HL-60/S4 treated with phorbol 12-myristate 13-acetate at 8.2 ng/mL for 4 days and 3 days (cell line): ENCODE results near the gene ALKBH6.
"Not testable (repeated sequence)": the region's sequence is repeated elsewhere in the genome, so short reads cannot be mapped to it uniquely, and the experiment has no call there.

ENCODE experiments used
- in situ Hi-C: fragments of 300-500 bp; cut with MboI; formaldehyde crosslinking; loops from 2 replicates; pipeline ENCODE4 v1.15.0; 2022; ENCODE audit warnings: low sequenced_read_pairs

Gene ALKBH6

DNA sequence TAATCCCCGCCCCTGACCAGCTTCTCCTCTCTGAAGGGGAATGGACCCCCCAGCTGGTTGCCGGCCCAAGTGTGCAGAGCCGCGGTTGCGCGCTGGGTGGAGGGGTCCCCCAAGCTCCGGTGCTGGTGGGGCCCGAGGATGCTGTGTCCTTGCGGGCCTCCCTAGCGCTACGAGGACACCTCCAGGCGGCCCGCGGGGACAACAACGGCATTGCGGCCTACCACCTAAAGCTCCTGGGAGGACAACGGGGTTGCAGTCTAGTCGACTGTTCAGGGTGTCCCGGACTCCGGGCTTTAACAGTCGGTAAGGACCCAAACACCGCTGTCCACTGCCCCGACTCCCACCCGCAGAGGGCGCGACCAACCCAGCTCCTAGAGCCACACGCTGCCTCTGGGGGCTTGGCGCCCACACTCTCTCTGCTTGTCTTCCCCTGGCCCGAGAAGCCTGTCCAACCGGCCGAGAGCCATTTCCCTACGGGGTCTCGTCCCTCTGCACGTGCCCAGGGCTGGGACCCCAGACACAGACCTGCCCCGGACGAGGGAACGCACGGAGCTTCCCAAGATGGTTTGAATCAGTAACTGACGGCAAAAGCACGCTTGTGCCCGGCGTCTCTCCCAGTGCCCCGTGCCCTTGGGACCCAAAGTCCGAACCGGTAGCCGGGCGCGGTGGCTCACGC is 20.0 kb downstream of the ALKBH6 start:
- in situ Hi-C loops, result no loop called here

- in situ Hi-C loops, result no loop called here
These were observed 20.9 kb downstream of the ALKBH6 start for GRCh38 chr19:35992907-35993765.

GRCh38 chr19:35991731-35992450 is 22.1 kb downstream of the ALKBH6 start:
- in situ Hi-C loops, result no loop called here

DNA sequence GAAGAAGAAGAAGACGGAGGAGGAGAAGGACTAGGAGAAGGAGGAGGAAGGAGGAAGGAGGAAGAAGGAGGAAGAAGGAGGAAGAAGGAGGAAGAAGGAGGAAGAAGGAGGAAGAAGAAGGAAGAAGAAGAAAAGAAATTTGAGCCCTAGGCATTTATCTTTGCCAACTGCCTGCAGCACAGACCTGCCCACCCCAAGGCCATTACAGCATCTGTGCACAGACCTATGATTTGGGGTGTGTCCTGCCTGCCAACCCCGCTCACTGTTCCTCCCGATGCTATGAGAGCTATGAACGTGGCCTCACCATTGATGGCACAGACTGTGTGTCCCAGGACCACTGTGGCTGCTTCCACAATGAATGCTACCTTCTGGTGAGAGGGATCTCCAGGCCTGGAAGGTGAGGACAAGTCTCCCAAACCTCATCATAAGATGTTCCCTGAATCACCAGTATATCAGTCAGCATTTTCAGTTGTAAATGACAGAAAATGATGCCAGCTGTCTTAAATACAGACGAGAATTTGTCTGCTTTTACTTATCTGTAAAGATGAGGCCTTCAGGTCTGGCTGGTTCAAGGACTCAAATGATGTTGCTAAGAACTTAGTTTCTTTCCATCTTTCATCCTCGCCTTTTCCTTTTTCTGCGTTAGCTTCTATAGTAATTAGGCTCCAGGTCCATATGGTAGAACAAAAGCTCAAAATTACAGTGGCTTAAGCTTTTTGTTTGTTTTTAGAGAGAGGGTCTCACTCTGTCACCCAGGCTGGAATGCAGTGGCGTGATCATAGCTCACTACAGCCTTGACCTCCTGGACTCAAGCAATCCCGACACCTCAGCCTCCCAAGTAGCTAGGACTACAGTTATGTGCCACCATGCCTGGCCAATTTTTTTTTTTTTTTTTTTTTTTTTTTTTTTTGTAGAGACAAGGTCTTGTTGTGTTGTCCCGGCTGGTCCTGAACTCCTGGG is 23.0 kb downstream of the ALKBH6 start:
- in situ Hi-C loops, result no loop called here

- in situ Hi-C loops, result no loop called here
These were observed 23.9 kb downstream of the ALKBH6 start for GRCh38 chr19:35990156-35990555.

- in situ Hi-C loops, result no loop called here
These were observed 25.2 kb downstream of the ALKBH6 start for GRCh38 chr19:35988824-35989223.

DNA sequence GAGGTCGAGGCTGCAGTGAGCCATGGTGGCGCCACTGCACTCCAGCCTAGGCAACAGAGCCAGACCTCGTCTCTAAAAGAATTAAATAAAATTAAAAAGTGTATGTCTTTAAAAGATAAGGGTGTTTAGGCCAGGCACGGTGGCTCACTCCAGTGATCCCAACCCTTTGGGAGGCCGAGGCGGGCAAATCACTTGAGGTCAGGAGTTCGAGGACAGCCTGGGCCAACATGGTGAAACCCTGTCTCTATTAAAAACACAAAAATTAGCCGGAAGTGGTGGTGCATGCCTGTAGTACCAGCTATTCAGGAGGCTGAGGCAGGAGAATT is 26.5 kb downstream of the ALKBH6 start:
- in situ Hi-C loops, result no loop called here

DNA sequence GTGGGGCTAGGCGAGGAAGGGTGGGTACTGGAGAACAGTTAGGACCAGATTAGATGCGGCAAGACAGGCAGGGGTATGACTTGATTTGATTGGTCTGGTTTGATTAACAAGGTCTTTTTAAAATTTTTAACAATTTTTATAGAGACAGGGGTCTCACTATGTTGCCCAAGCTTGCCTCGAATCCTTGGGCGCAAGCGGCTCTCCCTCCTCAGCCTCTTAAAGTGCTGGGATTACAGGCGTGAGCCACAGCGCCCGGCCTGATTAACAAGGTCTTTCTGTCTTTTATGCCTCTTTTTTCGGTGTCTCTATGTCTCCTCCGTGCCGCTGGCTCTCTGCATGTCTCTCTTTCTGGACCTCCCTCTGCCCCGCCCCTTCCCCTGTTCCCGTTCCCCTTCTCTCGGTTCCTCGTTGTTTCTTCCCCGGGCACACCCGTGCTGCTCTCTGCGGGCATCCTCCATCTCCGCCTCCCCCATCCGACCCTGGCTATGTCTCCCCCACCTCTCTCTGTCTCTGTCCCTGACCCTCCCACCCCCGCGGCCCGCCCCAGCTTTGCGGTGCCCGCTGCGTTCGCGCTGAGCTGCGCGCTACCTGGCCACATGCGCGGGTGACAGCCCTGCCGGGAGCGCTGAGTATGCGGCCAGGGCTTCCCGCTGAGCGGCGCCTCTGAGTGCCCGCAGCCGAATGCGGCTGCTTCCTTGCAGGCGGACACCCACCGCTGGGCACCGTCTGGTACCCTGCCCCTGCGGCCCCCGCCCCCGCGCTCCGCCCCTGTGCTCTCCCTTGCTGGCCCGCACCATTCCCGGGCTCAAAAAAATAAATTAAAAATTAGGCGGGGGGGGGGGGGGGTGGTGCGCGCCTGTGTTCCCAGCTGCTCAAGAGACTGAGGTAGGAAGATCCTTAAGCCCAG is 27.1 kb downstream of the ALKBH6 start:
- in situ Hi-C loops, result no loop called here

DNA sequence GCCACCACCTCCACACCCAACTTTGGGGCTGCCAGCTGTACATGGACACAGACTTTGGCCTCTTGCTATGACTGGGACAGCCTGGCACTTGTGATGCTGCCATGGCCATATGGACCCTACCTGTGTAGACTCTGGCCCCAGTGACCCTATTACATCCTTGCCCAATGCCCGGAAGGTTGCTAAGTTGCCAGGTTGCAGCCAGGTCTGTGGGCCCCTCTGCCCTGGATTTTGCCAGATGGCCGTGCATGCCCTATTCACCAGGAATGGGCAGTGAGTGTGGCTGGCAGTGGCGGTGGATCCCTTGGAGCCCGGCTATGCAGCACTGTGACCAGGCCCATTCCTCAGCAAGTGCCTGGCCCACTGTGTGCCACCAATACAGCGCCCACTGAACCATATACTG is 27.9 kb downstream of the ALKBH6 start:
- in situ Hi-C loops, result no loop called here

- in situ Hi-C loops, result no loop called here
These were observed 30.8 kb downstream of the ALKBH6 start for GRCh38 chr19:35983177-35983576.

DNA sequence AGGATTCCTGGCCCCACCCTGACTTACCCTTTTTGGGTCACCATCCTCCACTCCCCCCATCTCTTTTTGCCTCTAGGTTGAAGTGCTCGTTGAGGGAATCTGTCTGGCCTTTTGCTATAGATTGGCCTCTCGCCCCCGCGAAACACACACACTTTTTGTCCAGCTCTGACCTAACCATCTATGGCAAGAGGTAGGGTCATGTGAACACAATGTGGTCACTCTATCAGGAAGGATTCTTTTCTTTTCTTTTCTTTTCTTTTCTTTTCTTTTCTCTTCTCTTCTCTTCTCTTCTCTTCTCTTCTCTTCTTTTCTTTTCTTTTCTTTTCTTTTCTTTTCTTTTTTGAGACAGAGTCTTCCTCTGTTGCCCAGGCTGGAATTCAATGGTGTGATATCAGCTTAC is 33.0 kb downstream of the ALKBH6 start:
- in situ Hi-C loops, result not testable (repeated sequence)

DNA sequence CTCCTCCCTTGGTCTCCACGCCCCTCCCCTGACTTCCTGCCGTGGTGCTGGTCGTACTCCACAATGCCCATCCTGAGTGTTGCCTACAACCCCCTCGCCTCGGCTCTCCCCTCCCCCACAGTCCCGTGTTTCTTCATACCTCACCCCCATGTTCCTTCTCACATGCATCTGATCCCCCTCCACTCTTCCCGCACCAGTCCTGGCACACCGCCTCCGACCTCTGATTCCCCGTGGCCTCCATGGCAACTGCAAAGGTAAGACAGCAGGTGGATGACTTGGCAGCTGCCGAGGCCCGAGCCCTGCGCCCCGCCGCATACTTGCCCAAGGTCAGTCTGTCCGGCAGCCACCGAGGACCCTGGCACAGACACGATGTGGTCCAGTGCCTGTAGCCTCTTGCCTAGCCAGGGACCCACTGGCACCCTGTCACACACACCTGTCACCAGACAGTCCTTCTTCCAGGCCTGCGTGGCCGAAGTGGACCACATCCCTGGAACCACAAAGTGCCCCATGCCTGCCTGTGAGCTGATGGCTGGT is 35.1 kb downstream of the ALKBH6 start:
- in situ Hi-C loops, result no loop called here

GRCh38 chr19:35978271-35978670 is 35.7 kb downstream of the ALKBH6 start:
- in situ Hi-C loops, result no loop called here

GRCh38 chr19:35977446-35978222 is 36.4 kb downstream of the ALKBH6 start:
- in situ Hi-C loops, result no loop called here

GRCh38 chr19:35975608-35976214 is 38.3 kb downstream of the ALKBH6 start:
- in situ Hi-C loops, result no loop called here

- in situ Hi-C loops, result no loop called here
These were observed 40.5 kb downstream of the ALKBH6 start for GRCh38 chr19:35973487-35973886.

- in situ Hi-C loops, result no loop called here
These were observed 47.2 kb downstream of the ALKBH6 start for GRCh38 chr19:35966771-35967170.

GRCh38 chr19:35963514-35963913 is 50.5 kb downstream of the ALKBH6 start:
- in situ Hi-C loops, result no loop called here
